Measurements from ENCODE around the gene GRK1. TPM values are rescaled to one million over a fixed set of nuclear protein-coding genes. Genes with fewer than 3 reads are reported as not detected.
"Not testable (repeated sequence)": the region's sequence is repeated elsewhere in the genome, so short reads cannot be mapped to it uniquely, and the experiment has no call there.

GRK1 gene
- total RNA-seq, 5 donors from 2014 or later (not counting 1 experiment from before 2014, with no cell fraction given), result not detected

DNA sequence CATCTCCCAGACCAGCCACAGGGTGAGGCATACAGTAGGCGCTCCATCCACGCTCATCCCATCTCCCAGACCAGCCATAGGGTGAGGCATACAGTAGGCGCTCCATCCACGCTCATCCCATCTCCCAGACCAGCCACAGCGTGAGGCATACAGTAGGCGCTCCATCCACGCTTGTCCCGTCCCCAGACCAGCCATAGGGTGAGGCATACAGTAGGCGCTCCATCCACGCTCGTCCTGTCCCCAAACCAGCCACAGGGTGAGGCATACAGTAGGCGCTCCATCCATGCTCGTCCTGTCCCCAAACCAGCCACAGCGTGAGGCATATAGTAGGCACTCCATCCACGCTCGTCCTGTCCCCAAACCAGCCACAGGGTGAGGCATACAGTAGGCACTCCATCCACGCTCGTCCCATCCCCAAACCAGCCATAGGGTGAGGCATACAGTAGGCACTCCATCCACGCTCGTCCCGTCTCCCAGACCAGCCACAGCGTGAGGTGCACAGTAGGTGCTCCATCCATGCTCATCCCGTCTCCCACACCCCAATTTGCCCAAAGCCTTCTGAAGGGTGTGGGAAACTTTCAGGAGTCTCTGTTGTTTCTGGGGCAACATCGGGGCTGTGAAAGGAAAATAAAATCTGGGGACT lies 78.6 kb downstream of the GRK1 start:
- H3K4me3 ChIP-seq (ENCODE audit: control insufficient read depth in 1 of 2, extremely low read depth in 1 of 2, low read length in 1 of 2); CTCF ChIA-PET; H3K9me3 Mint-ChIP-seq; POLR2A ChIA-PET; H3K9me3 ChIP-seq; DNase-seq; H3K36me3 ChIP-seq (ENCODE audit: control insufficient read depth in 2 of 2, extremely low read depth in 1 of 2, insufficient read depth in 1 of 2, low read length in 1 of 2); H3K36me3 Mint-ChIP-seq; H3K27ac ChIP-seq (ENCODE audit: low read length); H3K4me3 Mint-ChIP-seq; ATAC-seq (replicated peaks in 1 of 4); H3K27ac Mint-ChIP-seq: not testable (repeated sequence)
- Histone ChIP-seq H3K4me1 (ENCODE audit: control insufficient read depth in 1 of 2, extremely low read depth in 1 of 2, insufficient read depth in 2 of 2, low read length in 2 of 2) (peaks cover 9 to 22% of the 10 kb centered on the region in 2 experiments), H3K27me3 (replicated peaks in 1 of 2; ENCODE audit: control insufficient read depth in 2 of 2, extremely low read depth in 1 of 2, insufficient read depth in 2 of 2, low read length in 1 of 2) (peaks cover 0 to 41% of the 10 kb centered on the region in 2 experiments)
- Mint-ChIP-seq H3K27me3 (peaks cover 7 to 18% of the 10 kb centered on the region in 2 donors), H3K4me1 (peaks cover 19 to 26% (median 19%) of the 10 kb centered on the region in 3 donors)
- 92% methylated on average over 18 of the region's 24 CpGs for WGBS (ENCODE audit: insufficient coverage)

DNA sequence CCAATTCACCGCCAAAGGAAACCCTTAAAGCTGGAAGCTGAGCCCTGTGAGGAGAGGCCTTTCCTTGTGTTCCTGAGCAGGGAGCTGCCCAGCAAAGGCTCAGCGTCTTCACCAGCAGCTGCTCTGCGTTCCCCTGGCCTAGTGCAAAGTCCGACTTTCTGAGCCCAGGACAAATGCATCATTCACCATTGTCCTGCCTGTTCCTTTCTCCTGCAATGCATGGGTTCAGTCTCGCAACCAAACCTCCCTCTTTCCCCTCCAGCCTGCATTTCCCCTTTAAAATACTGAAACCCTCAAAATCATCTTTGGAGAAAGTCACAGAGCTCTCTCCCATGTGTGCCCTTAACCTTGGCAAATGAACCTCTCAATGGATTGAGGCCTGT lies 79.1 kb downstream of the GRK1 start:
- no peaks in the 10 kb centered on the region for H3K36me3 ChIP-seq (ENCODE audit: control insufficient read depth in 2 of 2, extremely low read depth in 1 of 2, insufficient read depth in 1 of 2, low read length in 1 of 2)
- POLR2A ChIA-PET, result no interaction called here
- CTCF ChIA-PET, result no interaction called here
- no peaks in the 10 kb centered on the region for H3K9me3 Mint-ChIP-seq
- no peak for ATAC-seq (replicated peaks in 1 of 4)
- DNase-seq, result no peak
- H3K4me1 ChIP-seq (ENCODE audit: control insufficient read depth in 1 of 2, extremely low read depth in 1 of 2, insufficient read depth in 2 of 2, low read length in 2 of 2), result peaks cover 8 to 17% of the 10 kb centered on the region in 2 experiments
- H3K36me3 Mint-ChIP-seq, result no peaks in the 10 kb centered on the region
- H3K4me3 ChIP-seq (ENCODE audit: control insufficient read depth in 1 of 2, extremely low read depth in 1 of 2, low read length in 1 of 2), result no peak overlapping the region
- H3K27me3 Mint-ChIP-seq, result peaks cover 7 to 16% of the 10 kb centered on the region in 2 donors
- H3K9me3 ChIP-seq, result no peaks in the 10 kb centered on the region
- H3K4me1 Mint-ChIP-seq, result peaks cover 14 to 21% (median 15%) of the 10 kb centered on the region in 3 donors
- WGBS (ENCODE audit: insufficient coverage), result 86% methylated on average over 5 of the region's 5 CpGs
- H3K27ac Mint-ChIP-seq, result no peak overlapping the region
- H3K4me3 Mint-ChIP-seq, result no peak overlapping the region
- no peak overlapping the region for H3K27ac ChIP-seq (ENCODE audit: low read length)
- peaks cover 0 to 36% of the 10 kb centered on the region in 2 experiments for H3K27me3 ChIP-seq (replicated peaks in 1 of 2; ENCODE audit: control insufficient read depth in 2 of 2, extremely low read depth in 1 of 2, insufficient read depth in 2 of 2, low read length in 1 of 2)

DNA sequence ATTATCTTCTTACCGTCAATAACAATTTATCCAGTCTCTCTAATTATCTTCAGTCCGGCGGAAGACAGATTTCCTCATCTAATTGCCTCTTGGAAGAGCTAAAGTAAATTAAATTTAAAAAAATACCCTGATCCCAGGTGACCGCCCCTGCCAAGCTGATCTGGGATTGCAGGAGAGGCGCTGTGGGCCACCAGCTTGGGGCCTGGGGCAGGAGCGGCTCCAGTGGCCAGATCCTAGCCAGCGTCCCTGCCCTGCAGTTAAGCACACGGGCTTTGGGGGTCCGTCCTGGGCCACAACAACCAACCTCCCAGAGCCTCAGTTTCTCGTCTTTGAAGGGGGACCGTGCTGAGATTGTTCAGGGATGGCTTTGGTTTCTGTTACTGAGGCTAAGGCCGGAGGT lies 79.7 kb downstream of the GRK1 start:
- no peaks in the 10 kb centered on the region for H3K36me3 Mint-ChIP-seq
- no peaks in the 10 kb centered on the region for H3K9me3 ChIP-seq
- no peak for ATAC-seq (replicated peaks in 1 of 4)
- H3K4me3 ChIP-seq (ENCODE audit: control insufficient read depth in 1 of 2, extremely low read depth in 1 of 2, low read length in 1 of 2), result no peak overlapping the region
- peaks cover 3 to 12% of the 10 kb centered on the region in 2 donors for H3K27me3 Mint-ChIP-seq
- POLR2A ChIA-PET, result no interaction called here
- peaks cover 3 to 12% of the 10 kb centered on the region in 2 experiments for H3K4me1 ChIP-seq (ENCODE audit: control insufficient read depth in 1 of 2, extremely low read depth in 1 of 2, insufficient read depth in 2 of 2, low read length in 2 of 2)
- 100% methylated on average over 5 of the region's 12 CpGs for WGBS (ENCODE audit: insufficient coverage)
- H3K4me1 Mint-ChIP-seq, result peaks cover 9 to 16% (median 10%) of the 10 kb centered on the region in 3 donors
- H3K27ac ChIP-seq (ENCODE audit: low read length), result no peak overlapping the region
- no peaks in the 10 kb centered on the region for H3K36me3 ChIP-seq (ENCODE audit: control insufficient read depth in 2 of 2, extremely low read depth in 1 of 2, insufficient read depth in 1 of 2, low read length in 1 of 2)
- CTCF ChIA-PET, result no interaction called here
- no peak for DNase-seq
- H3K4me3 Mint-ChIP-seq, result no peak overlapping the region
- H3K27me3 ChIP-seq (replicated peaks in 1 of 2; ENCODE audit: control insufficient read depth in 2 of 2, extremely low read depth in 1 of 2, insufficient read depth in 2 of 2, low read length in 1 of 2), result peaks cover 0 to 33% of the 10 kb centered on the region in 2 experiments
- no peak overlapping the region for H3K27ac Mint-ChIP-seq
- no peaks in the 10 kb centered on the region for H3K9me3 Mint-ChIP-seq

GRCh38 chr13:113747291-113747833 lies 80.3 kb downstream of the GRK1 start:
- Mint-ChIP-seq H3K9me3 (no peaks in the 10 kb centered on the region), H3K36me3 (no peaks in the 10 kb centered on the region), H3K27me3 (peaks cover 3 to 11% of the 10 kb centered on the region in 2 donors), H3K4me3 (no peak overlapping the region), H3K4me1 (peaks cover 2 to 9% (median 3%) of the 10 kb centered on the region in 3 donors), H3K27ac (no peak overlapping the region)
- ChIA-PET CTCF (no interaction called here), POLR2A (no interaction called here)
- peaks cover 0 to 26% of the 10 kb centered on the region in 2 experiments for H3K27me3 ChIP-seq (replicated peaks in 1 of 2; ENCODE audit: control insufficient read depth in 2 of 2, extremely low read depth in 1 of 2, insufficient read depth in 2 of 2, low read length in 1 of 2)
- no peak overlapping the region for H3K4me3 ChIP-seq (ENCODE audit: control insufficient read depth in 1 of 2, extremely low read depth in 1 of 2, low read length in 1 of 2)
- peaks cover 0 to 5% of the 10 kb centered on the region in 2 experiments for H3K4me1 ChIP-seq (ENCODE audit: control insufficient read depth in 1 of 2, extremely low read depth in 1 of 2, insufficient read depth in 2 of 2, low read length in 2 of 2)
- no peaks in the 10 kb centered on the region for H3K9me3 ChIP-seq
- DNase-seq (no peak), ATAC-seq (replicated peaks in 1 of 4) (no peak)
- 90% methylated on average over 25 of the region's 25 CpGs for WGBS (ENCODE audit: insufficient coverage)
- no peak overlapping the region for H3K27ac ChIP-seq (ENCODE audit: low read length)
- no peaks in the 10 kb centered on the region for H3K36me3 ChIP-seq (ENCODE audit: control insufficient read depth in 2 of 2, extremely low read depth in 1 of 2, insufficient read depth in 1 of 2, low read length in 1 of 2)

DNA sequence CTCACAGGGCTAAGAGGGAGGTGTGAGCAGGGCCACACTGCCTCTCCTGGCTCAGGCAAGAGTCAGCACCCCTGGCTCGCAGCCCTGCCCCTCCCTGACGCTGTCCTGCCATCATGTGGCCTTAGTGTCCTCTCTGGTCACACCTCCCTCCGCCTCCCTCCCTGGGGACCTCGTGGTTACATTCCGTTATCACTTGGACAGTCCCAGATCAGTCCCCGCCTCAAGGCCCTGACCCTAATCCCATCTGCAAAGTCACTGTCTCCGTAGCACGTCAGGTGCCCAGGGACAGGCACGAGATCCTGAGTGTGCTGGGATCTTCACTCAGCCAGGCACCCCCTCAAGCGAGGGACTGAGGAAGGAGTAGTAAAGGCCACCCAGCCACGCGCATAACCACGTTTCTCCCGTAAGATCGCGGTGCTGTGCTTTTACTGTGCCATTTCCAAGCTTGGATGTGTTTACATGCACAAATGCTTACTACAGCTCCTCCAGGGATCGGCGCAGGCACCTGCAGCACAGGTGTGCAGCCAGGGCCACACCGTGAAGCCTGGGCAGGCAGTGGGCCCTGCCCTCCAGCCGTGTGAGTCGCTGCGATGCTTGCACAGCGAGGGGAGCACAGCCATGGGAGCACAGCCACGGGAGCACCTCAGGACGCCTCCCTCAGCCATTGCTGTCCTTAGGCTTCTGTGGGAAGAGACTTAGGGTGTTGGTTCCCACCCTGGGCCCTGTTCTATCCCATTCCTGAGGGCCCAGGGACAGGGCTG lies 81.3 kb downstream of the GRK1 start:
- ChIA-PET POLR2A (no interaction called here), CTCF (no interaction called here)
- H3K4me3 ChIP-seq (ENCODE audit: control insufficient read depth in 1 of 2, extremely low read depth in 1 of 2, low read length in 1 of 2), result no peak overlapping the region
- Mint-ChIP-seq H3K4me3 (no peak overlapping the region), H3K27ac (no peak overlapping the region), H3K27me3 (peaks cover 3 to 7% of the 10 kb centered on the region in 2 donors), H3K36me3 (no peaks in the 10 kb centered on the region), H3K4me1 (peaks cover 0 to 5% (median 0%) of the 10 kb centered on the region in 3 donors), H3K9me3 (no peaks in the 10 kb centered on the region)
- no peaks in the 10 kb centered on the region for H3K4me1 ChIP-seq (ENCODE audit: control insufficient read depth in 1 of 2, extremely low read depth in 1 of 2, insufficient read depth in 2 of 2, low read length in 2 of 2)
- H3K27ac ChIP-seq (ENCODE audit: low read length), result no peak overlapping the region
- H3K27me3 ChIP-seq (replicated peaks in 1 of 2; ENCODE audit: control insufficient read depth in 2 of 2, extremely low read depth in 1 of 2, insufficient read depth in 2 of 2, low read length in 1 of 2), result peaks cover 0 to 17% of the 10 kb centered on the region in 2 experiments
- DNase-seq (no peak), ATAC-seq (replicated peaks in 1 of 4) (no peak)
- H3K36me3 ChIP-seq (ENCODE audit: control insufficient read depth in 2 of 2, extremely low read depth in 1 of 2, insufficient read depth in 1 of 2, low read length in 1 of 2), result no peaks in the 10 kb centered on the region
- WGBS (ENCODE audit: insufficient coverage), result 86% methylated on average over 18 of the region's 25 CpGs
- H3K9me3 ChIP-seq, result no peaks in the 10 kb centered on the region

DNA sequence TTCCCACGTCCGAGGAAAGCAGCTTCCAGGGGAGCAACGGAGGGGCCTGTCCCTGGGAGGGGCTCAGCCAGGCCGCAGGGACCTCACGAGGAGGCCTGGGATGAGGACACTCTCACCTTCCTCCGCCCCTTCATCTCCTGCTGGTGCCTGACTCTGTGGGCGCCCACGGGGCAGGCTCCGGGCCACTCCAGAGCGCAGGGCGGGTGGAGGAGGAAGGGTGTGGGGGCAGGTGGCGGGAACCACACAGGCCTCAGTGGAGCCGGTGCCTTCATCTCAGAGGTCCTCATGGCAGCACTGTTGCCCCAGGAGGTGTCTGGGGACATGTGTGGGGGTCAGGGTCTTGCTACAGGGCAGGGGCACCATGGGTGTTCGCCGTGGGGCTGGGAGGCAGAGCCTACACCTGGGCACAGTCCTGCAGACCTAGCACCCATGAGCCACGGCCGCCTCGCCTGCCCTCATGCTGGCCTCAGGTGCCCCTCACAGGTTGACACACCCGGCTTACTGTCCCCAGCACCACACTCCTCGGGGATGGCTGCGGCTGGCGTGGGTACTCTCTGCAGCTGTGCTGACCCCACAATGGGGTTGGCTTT lies 81.9 kb downstream of the GRK1 start:
- H3K27me3 ChIP-seq (replicated peaks in 1 of 2; ENCODE audit: control insufficient read depth in 2 of 2, extremely low read depth in 1 of 2, insufficient read depth in 2 of 2, low read length in 1 of 2), result peaks cover 0 to 10% of the 10 kb centered on the region in 2 experiments
- no peaks in the 10 kb centered on the region for H3K9me3 ChIP-seq
- no peak overlapping the region for H3K27ac ChIP-seq (ENCODE audit: low read length)
- H3K4me3 Mint-ChIP-seq, result no peak overlapping the region
- peaks cover 0 to 5% (median 0%) of the 10 kb centered on the region in 3 donors for H3K4me1 Mint-ChIP-seq
- H3K36me3 ChIP-seq (ENCODE audit: control insufficient read depth in 2 of 2, extremely low read depth in 1 of 2, insufficient read depth in 1 of 2, low read length in 1 of 2), result no peaks in the 10 kb centered on the region
- DNase-seq, result no peak
- no peak overlapping the region for H3K27ac Mint-ChIP-seq
- H3K36me3 Mint-ChIP-seq, result no peaks in the 10 kb centered on the region
- POLR2A ChIA-PET, result no interaction called here
- no peak overlapping the region for H3K4me3 ChIP-seq (ENCODE audit: control insufficient read depth in 1 of 2, extremely low read depth in 1 of 2, low read length in 1 of 2)
- CTCF ChIA-PET, result no interaction called here
- no peaks in the 10 kb centered on the region for H3K4me1 ChIP-seq (ENCODE audit: control insufficient read depth in 1 of 2, extremely low read depth in 1 of 2, insufficient read depth in 2 of 2, low read length in 2 of 2)
- H3K27me3 Mint-ChIP-seq, result peaks cover 3 to 4% of the 10 kb centered on the region in 2 donors
- ATAC-seq (replicated peaks in 1 of 4), result no peak
- H3K9me3 Mint-ChIP-seq, result no peaks in the 10 kb centered on the region
- 86% methylated on average over 20 of the region's 22 CpGs for WGBS (ENCODE audit: insufficient coverage)

Data from T-cell (primary cell).